Tibial nerve (tissue), 4 donors: ENCODE data around the gene TMSB15C. TPM values are rescaled to one million over a fixed set of nuclear protein-coding genes. Genes with fewer than 3 reads are reported as not detected.
"Not testable (repeated sequence)": the region's sequence is repeated elsewhere in the genome, so short reads cannot be mapped to it uniquely, and the experiment has no call there.

Source experiments
- DNase-seq, 2 donors: peaks; one replicate each; pipeline ENCODE4 v3.0.0-alpha.2; 2019; ENCODE audit warnings: low spot score in 2 of 2
- H3K27ac ChIP-seq, 4 donors: fragments of 200-600 bp; sonication (generic) in 3 of 4; one replicate each; pipeline ENCODE4 v1.5.1; 2017 to 2019; ENCODE audit warnings: mild to moderate bottlenecking in 1 of 4
- H3K27me3 ChIP-seq, 2 donors: fragments of 200-600 bp; sonication (generic) in 1 of 2; one replicate each; pipeline versions ENCODE4 v1.5.1 to v1.6.0; 2017 to 2019
- H3K36me3 ChIP-seq, 3 donors: fragments of 200-600 bp; sonication (generic); one replicate each; pipeline ENCODE4 v1.5.1; 2018 to 2019
- H3K4me1 ChIP-seq, 4 donors: fragments of 200-600 bp; sonication (generic) in 3 of 4; one replicate each; pipeline ENCODE4 v1.5.1; 2017 to 2019
- H3K4me3 ChIP-seq, 4 donors: fragments of 200-600 bp; sonication (generic) in 3 of 4; one replicate each; pipeline ENCODE4 v1.5.1; 2017 to 2019; ENCODE audit warnings: mild to moderate bottlenecking in 1 of 4, moderate library complexity in 1 of 4
- H3K9me3 ChIP-seq, 4 donors: fragments of 200-600 bp; sonication (generic) in 3 of 4; one replicate each; pipeline ENCODE4 v1.5.1; 2017 to 2019
- EP300 ChIP-seq, 2 donors: sonication (generic); formaldehyde crosslinking; IDR thresholded peaks; one replicate each; pipeline ENCODE4 v1.6.1; 2017; ENCODE audit warnings: antibody characterized with exemption in 2 of 2, mild to moderate bottlenecking in 1 of 2
- POLR2A ChIP-seq, 2 donors: fragments of 450-650 bp; IDR thresholded peaks; one replicate each; pipeline ENCODE4 v1.6.1; 2017; ENCODE audit warnings: antibody characterized with exemption in 2 of 2, mild to moderate bottlenecking in 2 of 2, moderate library complexity in 2 of 2
- WGBS, 2 donors: methylation state at CpG; one replicate each; pipeline ENCODE4 v1.1.5; 2018; 5-methylcytosine and 5-hydroxymethylcytosine counted together
- total RNA-seq, 4 donors: library from RNA; depleted of rRNA; stranded (reverse); fragments of >200 nt; gene quantifications; one replicate each; pipeline ENCODE4 v1.1.0, GENCODE V29; 2016
- TF ChIP-seq, protein P1 (sequence below), 5 experiments: fragments of 200-600 bp in 3 of 5; fragments of 450-650 bp in 2 of 5; sonication (generic) in 3 of 5; IDR thresholded peaks; one replicate each; pipeline ENCODE4 v1.5.1; 2016 to 2019; ENCODE audit warnings: antibody characterized with exemption in 5 of 5, mild to moderate bottlenecking in 3 of 5, moderate library complexity in 2 of 5

Gene TMSB15C
- total RNA-seq, 4 donors from 2014 or later = 1.6 to 4.8 (median 1.9) TPM

DNA sequence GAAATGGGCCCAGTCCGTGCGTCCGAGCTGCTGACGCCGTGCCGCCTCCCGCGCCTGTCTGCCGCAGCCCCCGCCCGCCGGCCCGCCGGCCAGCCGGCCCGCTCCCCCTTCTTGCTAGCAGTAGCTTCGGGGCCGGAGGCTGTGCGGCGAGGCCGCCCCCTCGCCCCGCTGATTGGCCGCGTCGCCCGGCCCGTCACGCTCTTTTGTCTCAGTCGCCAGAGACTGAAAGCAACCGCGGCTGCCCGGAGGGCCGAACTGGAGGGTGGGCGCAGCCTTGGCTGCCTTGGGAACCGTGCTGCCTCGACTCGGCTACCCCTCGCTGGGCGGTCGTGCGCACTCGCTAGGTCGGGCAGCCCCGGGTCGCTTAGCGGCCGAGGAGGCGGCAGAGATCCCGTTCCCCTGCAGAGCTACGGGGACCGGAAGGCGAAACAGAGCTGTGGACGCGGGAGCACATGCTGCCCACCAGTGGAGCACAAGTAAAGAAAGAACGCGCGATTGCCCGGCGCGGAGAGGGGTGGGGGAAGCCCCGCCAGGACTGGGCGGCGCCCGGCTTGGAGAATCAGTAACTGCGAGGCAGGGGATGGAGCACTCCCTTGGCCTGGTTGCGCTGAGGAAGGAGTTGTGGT lies 36.4 kb upstream of the TMSB15C start, which contains the start of gene ZCCHC18:
Gene ZCCHC18, plus strand, starts transcription at position 198 of the 626 bp plus-strand sequence. CDS start 1,589 bp downstream, outside the sequence.
- Histone ChIP-seq H3K4me3 (peak within 1 kb of the TSS; percentile 39 to 71 (median 58)), H3K36me3 (no peaks in the 10 kb centered on the region), H3K9me3 (no peaks in the 10 kb centered on the region), H3K4me1 (peaks cover 0 to 5% (median 0%) of the 10 kb centered on the region in 4 donors), H3K27me3 (peaks cover 0 to 10% of the 10 kb centered on the region in 2 donors), H3K27ac (peak within 1 kb of the TSS; percentile 73 to 87 (median 80))
- TF ChIP-seq POLR2A (IDR thresholded peaks at IDR 0.05) (peak in 1 of 2 donors; percentile 55), EP300 (IDR thresholded peaks at IDR 0.05) (peak in 1 of 2 donors; percentile 41)
- TF ChIP-seq, protein P1, sequence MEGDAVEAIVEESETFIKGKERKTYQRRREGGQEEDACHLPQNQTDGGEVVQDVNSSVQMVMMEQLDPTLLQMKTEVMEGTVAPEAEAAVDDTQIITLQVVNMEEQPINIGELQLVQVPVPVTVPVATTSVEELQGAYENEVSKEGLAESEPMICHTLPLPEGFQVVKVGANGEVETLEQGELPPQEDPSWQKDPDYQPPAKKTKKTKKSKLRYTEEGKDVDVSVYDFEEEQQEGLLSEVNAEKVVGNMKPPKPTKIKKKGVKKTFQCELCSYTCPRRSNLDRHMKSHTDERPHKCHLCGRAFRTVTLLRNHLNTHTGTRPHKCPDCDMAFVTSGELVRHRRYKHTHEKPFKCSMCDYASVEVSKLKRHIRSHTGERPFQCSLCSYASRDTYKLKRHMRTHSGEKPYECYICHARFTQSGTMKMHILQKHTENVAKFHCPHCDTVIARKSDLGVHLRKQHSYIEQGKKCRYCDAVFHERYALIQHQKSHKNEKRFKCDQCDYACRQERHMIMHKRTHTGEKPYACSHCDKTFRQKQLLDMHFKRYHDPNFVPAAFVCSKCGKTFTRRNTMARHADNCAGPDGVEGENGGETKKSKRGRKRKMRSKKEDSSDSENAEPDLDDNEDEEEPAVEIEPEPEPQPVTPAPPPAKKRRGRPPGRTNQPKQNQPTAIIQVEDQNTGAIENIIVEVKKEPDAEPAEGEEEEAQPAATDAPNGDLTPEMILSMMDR (IDR thresholded peaks at IDR 0.05) = no peak
- DNase-seq = no peak
- 0 to 50% methylated on average over 1 to 37 of the region's 67 CpGs for WGBS, 2 donors

DNA sequence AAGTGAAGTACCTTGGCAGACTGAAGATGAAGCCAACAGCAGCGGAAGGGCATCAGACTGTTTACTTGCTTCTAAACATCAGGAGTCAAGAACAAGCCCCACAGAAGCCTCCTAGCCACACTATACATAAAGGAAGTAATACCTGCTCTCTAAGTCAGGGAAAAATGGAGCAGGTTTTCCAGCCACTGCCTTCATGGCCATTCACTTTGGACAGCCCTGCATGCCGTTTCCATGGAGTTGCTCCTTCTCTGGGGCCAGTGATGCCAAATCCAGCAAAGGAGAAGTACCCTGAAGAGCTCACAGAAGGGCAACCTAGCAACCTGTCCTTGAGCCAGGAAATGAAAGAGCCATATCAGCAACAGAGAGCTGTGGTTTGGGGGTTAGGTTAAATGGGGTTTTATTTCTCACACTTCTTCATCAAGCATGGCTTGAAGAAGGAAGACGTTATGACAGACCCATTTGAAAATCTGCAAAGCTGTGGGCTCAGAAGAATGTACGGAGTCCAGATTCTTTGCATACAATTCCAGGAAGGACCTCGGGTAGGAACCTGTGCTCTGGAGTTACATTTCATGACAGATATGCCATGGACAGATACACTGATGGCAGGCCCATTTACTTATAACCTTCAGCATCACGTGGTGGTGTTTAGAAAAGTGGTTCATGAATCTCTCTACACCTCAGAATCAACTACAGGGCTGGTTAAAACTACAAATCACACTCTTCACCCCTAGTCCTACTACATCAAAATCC lies 34.6 kb upstream of the TMSB15C start:
- not testable (repeated sequence) for H3K4me1 ChIP-seq, H3K9me3 ChIP-seq, H3K4me3 ChIP-seq, H3K27ac ChIP-seq, H3K36me3 ChIP-seq, DNase-seq, H3K27me3 ChIP-seq
- WGBS, 2 donors = 63 to 73% methylated on average over 6 of the region's 6 CpGs

DNA sequence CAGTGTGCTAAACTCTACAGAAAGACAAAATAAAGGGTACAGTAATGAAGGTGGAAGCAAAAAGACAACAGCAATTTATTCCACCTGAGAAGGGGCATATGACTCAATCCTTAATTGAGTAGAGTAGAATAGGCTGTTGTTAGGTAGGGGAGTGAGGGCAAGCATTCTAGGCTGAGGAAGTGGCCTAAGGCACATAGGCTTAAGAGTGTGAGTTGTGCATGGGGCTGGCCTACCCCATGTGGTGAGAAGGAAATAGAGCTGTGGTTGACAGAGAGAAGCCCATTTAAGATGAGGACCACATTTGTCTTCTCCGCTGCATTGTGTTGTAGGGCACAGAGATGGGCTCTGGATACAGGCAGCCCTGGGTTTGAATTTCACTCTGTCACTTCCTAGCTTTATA lies 32.9 kb upstream of the TMSB15C start:
- no peak for TF ChIP-seq POLR2A (IDR thresholded peaks at IDR 0.05)
- TF ChIP-seq, protein P1 (IDR thresholded peaks at IDR 0.05) = no peak
- H3K27me3 ChIP-seq = peaks cover 0 to 7% of the 10 kb centered on the region in 2 donors
- H3K9me3 ChIP-seq = no peaks in the 10 kb centered on the region
- H3K4me1 ChIP-seq = peaks cover 0 to 5% (median 0%) of the 10 kb centered on the region in 4 donors
- WGBS, 2 donors = 90 to 95% methylated on average over 1 of the region's 1 CpG
- DNase-seq = no peak
- no peaks in the 10 kb centered on the region for H3K36me3 ChIP-seq
- no peak overlapping the region for H3K27ac ChIP-seq
- no peak overlapping the region for H3K4me3 ChIP-seq

DNA sequence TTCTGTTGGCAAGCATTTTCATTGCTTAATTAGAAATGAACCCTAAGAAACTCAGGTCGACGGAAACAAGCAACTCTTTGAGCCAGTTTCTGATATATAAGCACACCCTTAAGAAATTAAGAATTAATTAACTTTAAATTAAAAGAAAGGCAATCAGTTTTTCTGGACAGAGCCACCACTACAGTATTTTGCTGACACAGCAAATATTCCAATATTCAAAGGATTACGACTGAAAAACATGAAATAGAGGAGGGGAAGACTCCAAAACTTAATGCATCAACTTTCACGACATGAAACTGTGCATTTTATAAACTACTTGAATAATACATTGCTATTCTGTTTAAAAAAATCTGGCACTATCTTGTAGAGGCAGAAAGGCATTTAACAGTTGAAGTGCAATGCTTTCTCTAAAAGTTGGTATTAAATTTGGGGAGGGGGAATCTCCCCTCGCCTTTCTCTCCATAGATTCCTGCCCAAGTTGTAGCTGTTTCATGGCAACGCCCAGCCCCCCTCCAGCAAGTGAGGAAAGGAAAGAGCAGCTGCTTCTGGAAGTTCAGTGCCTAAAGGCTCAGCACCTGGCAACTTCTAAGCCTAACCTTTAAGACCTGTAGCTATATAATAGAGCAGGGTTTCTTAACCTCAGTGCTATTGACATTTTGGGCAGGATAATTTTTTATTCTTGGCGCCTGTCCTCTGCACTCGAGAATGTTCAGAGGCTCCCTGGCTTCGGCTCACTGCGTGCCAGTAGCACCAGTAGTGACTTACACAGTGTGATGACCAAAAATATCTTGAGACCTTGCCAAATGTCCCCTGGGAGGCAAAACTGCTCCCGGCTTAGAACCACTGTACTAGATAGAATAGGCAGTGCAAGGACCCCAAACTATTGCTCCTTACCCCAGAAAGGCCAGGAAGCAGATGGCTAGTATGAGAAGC lies 29.6 kb upstream of the TMSB15C start:
- DNase-seq = no peak
- H3K4me3 ChIP-seq = no peak overlapping the region
- no peaks in the 10 kb centered on the region for H3K9me3 ChIP-seq
- WGBS, 2 donors = 57 to 63% methylated on average over 11 of the region's 11 CpGs
- H3K27ac ChIP-seq = no peak overlapping the region
- peaks cover 0 to 10% of the 10 kb centered on the region in 2 donors for H3K27me3 ChIP-seq
- TF ChIP-seq POLR2A (IDR thresholded peaks at IDR 0.05) (no peak), EP300 (IDR thresholded peaks at IDR 0.05) (no peak)
- TF ChIP-seq, protein P1 (IDR thresholded peaks at IDR 0.05) = no peak
- H3K36me3 ChIP-seq = no peaks in the 10 kb centered on the region
- no peaks in the 10 kb centered on the region for H3K4me1 ChIP-seq

DNA sequence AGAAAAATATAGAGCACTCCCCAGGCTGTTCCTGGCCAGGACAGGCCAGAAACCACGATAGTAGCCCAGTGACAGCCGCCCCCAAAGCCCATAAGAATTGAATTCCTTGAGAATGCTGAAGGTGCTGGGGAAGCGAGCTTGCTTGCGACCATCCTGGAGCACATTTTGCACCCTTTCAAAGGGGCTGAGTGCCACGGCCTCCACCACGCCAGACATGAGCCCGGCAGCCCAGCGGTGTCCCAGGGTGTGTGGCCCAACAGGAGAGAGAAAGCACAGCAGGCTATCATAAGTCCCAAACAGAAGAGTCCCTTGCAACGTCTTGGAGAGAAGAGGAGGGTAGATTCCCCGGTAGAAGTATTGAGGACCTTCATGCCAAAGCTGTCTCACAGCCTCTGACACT lies 28.6 kb upstream of the TMSB15C start:
- peaks cover 0 to 10% of the 10 kb centered on the region in 2 donors for H3K27me3 ChIP-seq
- no peaks in the 10 kb centered on the region for H3K4me1 ChIP-seq
- H3K36me3 ChIP-seq = no peaks in the 10 kb centered on the region
- H3K27ac ChIP-seq = no peak overlapping the region
- no peak for DNase-seq
- no peak overlapping the region for H3K4me3 ChIP-seq
- no peaks in the 10 kb centered on the region for H3K9me3 ChIP-seq
- WGBS, 2 donors = 66 to 88% methylated on average over 4 to 10 of the region's 10 CpGs
- TF ChIP-seq, protein P1 (IDR thresholded peaks at IDR 0.05) = no peak
- TF ChIP-seq POLR2A (IDR thresholded peaks at IDR 0.05) (no peak), EP300 (IDR thresholded peaks at IDR 0.05) (no peak)
